Panc1 (cell line): ENCODE data around the gene EDEM1.

Experiments used
- CTCF ChIP-seq: fragments of 450-650 bp; IDR thresholded peaks from 2 replicates; pipeline ENCODE4 v1.5.1; 2017; ENCODE audit warnings: mild to moderate bottlenecking
- POLR2AphosphoS5 ChIP-seq: IDR thresholded peaks from 2 replicates; pipeline ENCODE4 v1.6.1; 2012; ENCODE audit warnings: mild to moderate bottlenecking, low read depth, low read length, moderate library complexity
- SIN3A ChIP-seq: IDR thresholded peaks from 2 replicates; pipeline ENCODE4 v1.6.1; 2012; ENCODE audit warnings: low read depth, mild to moderate bottlenecking, low read length, moderate library complexity, borderline replicate concordance; ENCODE audit not compliant: insufficient read depth
- TF ChIP-seq, protein P1 (sequence below), 2 experiments: IDR thresholded peaks; 2 replicates each; pipeline ENCODE4 v1.6.1; 2011 to 2012; ENCODE audit warnings: low read depth in 2 of 2, control low read depth in 1 of 2, low read length in 1 of 2, mild to moderate bottlenecking in 1 of 2, moderate library complexity in 1 of 2; ENCODE audit not compliant: insufficient read depth in 1 of 2

DNA sequence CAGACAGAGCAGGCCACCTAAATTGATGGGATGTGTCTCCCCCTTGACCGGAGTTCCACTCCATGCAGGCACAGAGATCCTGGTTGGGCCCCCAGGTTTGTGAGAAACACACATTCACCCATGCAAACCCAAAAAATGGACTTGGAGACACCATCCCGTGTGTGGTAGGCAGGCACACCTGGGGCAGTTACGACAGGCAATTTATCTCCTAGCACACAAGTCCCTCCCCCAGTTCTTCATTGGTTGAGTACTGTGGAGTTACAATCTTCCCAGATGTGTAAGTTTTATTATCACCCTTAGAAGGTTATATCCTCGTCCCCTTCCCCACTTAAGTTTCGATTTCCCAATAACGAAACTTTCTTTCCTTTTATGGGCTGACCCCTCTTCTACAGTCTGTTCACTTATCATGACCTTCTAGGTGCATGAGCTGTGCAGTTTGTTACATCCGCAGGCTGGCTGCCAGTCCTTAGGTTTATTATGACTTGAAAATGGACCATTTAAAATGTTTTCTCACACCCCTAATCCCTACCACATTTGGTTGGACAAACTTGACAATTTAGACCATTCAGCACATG lies 38.1 kb upstream of the EDEM1 start:
- TF ChIP-seq CTCF, result no peak
- TF ChIP-seq POLR2AphosphoS5, result no peak
- no peak for TF ChIP-seq SIN3A
- TF ChIP-seq, protein P1, sequence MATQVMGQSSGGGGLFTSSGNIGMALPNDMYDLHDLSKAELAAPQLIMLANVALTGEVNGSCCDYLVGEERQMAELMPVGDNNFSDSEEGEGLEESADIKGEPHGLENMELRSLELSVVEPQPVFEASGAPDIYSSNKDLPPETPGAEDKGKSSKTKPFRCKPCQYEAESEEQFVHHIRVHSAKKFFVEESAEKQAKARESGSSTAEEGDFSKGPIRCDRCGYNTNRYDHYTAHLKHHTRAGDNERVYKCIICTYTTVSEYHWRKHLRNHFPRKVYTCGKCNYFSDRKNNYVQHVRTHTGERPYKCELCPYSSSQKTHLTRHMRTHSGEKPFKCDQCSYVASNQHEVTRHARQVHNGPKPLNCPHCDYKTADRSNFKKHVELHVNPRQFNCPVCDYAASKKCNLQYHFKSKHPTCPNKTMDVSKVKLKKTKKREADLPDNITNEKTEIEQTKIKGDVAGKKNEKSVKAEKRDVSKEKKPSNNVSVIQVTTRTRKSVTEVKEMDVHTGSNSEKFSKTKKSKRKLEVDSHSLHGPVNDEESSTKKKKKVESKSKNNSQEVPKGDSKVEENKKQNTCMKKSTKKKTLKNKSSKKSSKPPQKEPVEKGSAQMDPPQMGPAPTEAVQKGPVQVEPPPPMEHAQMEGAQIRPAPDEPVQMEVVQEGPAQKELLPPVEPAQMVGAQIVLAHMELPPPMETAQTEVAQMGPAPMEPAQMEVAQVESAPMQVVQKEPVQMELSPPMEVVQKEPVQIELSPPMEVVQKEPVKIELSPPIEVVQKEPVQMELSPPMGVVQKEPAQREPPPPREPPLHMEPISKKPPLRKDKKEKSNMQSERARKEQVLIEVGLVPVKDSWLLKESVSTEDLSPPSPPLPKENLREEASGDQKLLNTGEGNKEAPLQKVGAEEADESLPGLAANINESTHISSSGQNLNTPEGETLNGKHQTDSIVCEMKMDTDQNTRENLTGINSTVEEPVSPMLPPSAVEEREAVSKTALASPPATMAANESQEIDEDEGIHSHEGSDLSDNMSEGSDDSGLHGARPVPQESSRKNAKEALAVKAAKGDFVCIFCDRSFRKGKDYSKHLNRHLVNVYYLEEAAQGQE (IDR thresholded peaks at IDR 0.05; ENCODE audit: insufficient read depth in 1 of 2, low read depth in 2 of 2, low read length in 1 of 2), result no peak
